Embryonic facial prominence (tissue), 1 donor: Measurements from ENCODE around the gene FOLR1.
"Not testable (repeated sequence)": the region's sequence is repeated elsewhere in the genome, so short reads cannot be mapped to it uniquely, and the experiment has no call there.

ENCODE experiments used
- DNase-seq: peaks from one replicate; pipeline ENCODE4 v3.0.0-alpha.2; 2016; ENCODE audit errors: extremely low spot score

Gene FOLR1

GRCh38 chr11:72191961-72192381 lies at the start of gene FOLR1:
TSS of gene FOLR1 (plus strand) at chr11:72192140. CDS start at chr11:72192174, 34 bp downstream.
- no peak for DNase-seq

- not testable (repeated sequence) for DNase-seq
Measured at GRCh38 chr11:72142543-72142942, 49.4 kb upstream of the FOLR1 start.

GRCh38 chr11:72144807-72145565 lies 47.0 kb upstream of the FOLR1 start:
- no peak for DNase-seq

- DNase-seq = no peak
Measured at GRCh38 chr11:72146625-72147024, 45.3 kb upstream of the FOLR1 start.

GRCh38 chr11:72150882-72151281 lies 41.1 kb upstream of the FOLR1 start:
- no peak for DNase-seq

- DNase-seq = not testable (repeated sequence)
Measured at GRCh38 chr11:72153874-72154273, 38.1 kb upstream of the FOLR1 start.

GRCh38 chr11:72154816-72155215 lies 37.1 kb upstream of the FOLR1 start:
- DNase-seq = no peak

GRCh38 chr11:72155751-72156150 lies 36.2 kb upstream of the FOLR1 start:
- DNase-seq = no peak

GRCh38 chr11:72157131-72157530 lies 34.8 kb upstream of the FOLR1 start:
- DNase-seq = no peak

GRCh38 chr11:72160319-72160718 lies 31.6 kb upstream of the FOLR1 start:
- no peak for DNase-seq

GRCh38 chr11:72162891-72163492 lies 28.9 kb upstream of the FOLR1 start:
- DNase-seq = no peak

- DNase-seq = not testable (repeated sequence)
Measured at GRCh38 chr11:72164187-72164586, 27.8 kb upstream of the FOLR1 start.

GRCh38 chr11:72169046-72169555 lies 22.8 kb upstream of the FOLR1 start:
- not testable (repeated sequence) for DNase-seq

- DNase-seq = not testable (repeated sequence)
Measured at GRCh38 chr11:72169754-72170153, 22.2 kb upstream of the FOLR1 start.

- DNase-seq = not testable (repeated sequence)
Measured at GRCh38 chr11:72172043-72172442, 19.9 kb upstream of the FOLR1 start.

- no peak for DNase-seq
Measured at GRCh38 chr11:72173291-72173690, 18.6 kb upstream of the FOLR1 start.

- DNase-seq = no peak
Measured at GRCh38 chr11:72174302-72175070, 17.5 kb upstream of the FOLR1 start.

GRCh38 chr11:72177656-72178055 lies 14.3 kb upstream of the FOLR1 start:
- DNase-seq = no peak

GRCh38 chr11:72179049-72179803 lies 12.7 kb upstream of the FOLR1 start:
- no peak for DNase-seq

GRCh38 chr11:72179804-72180396 lies 12.0 kb upstream of the FOLR1 start:
- no peak for DNase-seq

GRCh38 chr11:72180892-72181552 lies 10.9 kb upstream of the FOLR1 start:
- not testable (repeated sequence) for DNase-seq
